Suppressor macrophage treated with lipopolysaccharide for 4 hours (primary cell): ENCODE results near the gene IL16.
"Not testable (repeated sequence)": the region's sequence is repeated elsewhere in the genome, so short reads cannot be mapped to it uniquely, and the experiment has no call there.

Experiments
- DNase-seq: peaks from one replicate; pipeline ENCODE4 v3.0.0-alpha.2; 2020

The IL16 gene

GRCh38 chr15:81174792-81175327 is 21.8 kb upstream of the IL16 start:
- DNase-seq = no peak

- DNase-seq = no peak
Measured at GRCh38 chr15:81175496-81175895, 21.2 kb upstream of the IL16 start.

- no peak for DNase-seq
Measured at GRCh38 chr15:81176291-81176893, 20.3 kb upstream of the IL16 start.

GRCh38 chr15:81178365-81178764 is 18.3 kb upstream of the IL16 start:
- no peak for DNase-seq

- no peak for DNase-seq
Measured at GRCh38 chr15:81181220-81181619, 15.5 kb upstream of the IL16 start.

- DNase-seq = no peak
Measured at GRCh38 chr15:81182031-81182755, 14.5 kb upstream of the IL16 start.

GRCh38 chr15:81182756-81183438 is 13.8 kb upstream of the IL16 start:
- DNase-seq = peak; percentile 19

GRCh38 chr15:81183439-81183775 is 13.3 kb upstream of the IL16 start:
- peak; percentile 37 for DNase-seq

GRCh38 chr15:81184188-81184587 is 12.5 kb upstream of the IL16 start:
- peak; percentile 67 for DNase-seq

GRCh38 chr15:81185631-81186295 is 10.9 kb upstream of the IL16 start:
- no peak for DNase-seq

- DNase-seq = no peak
Measured at GRCh38 chr15:81188354-81188753, 8.3 kb upstream of the IL16 start.

- DNase-seq = peak; percentile 21
Measured at GRCh38 chr15:81189583-81190283, 6.9 kb upstream of the IL16 start.

GRCh38 chr15:81190922-81191507 is 5.7 kb upstream of the IL16 start:
- DNase-seq = no peak

- no peak for DNase-seq
Measured at GRCh38 chr15:81191701-81192100, 5.0 kb upstream of the IL16 start.

- no peak for DNase-seq
Measured at GRCh38 chr15:81194723-81195122, 2.0 kb upstream of the IL16 start.

- DNase-seq = no peak
Measured at GRCh38 chr15:81195339-81195864, 1.3 kb upstream of the IL16 start.

- no peak for DNase-seq
Measured at GRCh38 chr15:81197255-81197630, 564 bp downstream of the IL16 start.

GRCh38 chr15:81197688-81198281 is 1.1 kb downstream of the IL16 start:
- DNase-seq = no peak

GRCh38 chr15:81199031-81199779 is 2.5 kb downstream of the IL16 start:
- no peak for DNase-seq

GRCh38 chr15:81206018-81206417 is 9.3 kb downstream of the IL16 start:
- no peak for DNase-seq

GRCh38 chr15:81207987-81208386 is 11.3 kb downstream of the IL16 start:
- DNase-seq = not testable (repeated sequence)
